GM12878 (cell line): ENCODE measurements around the gene FKRP. TPM values are rescaled to one million over a fixed set of nuclear protein-coding genes. Genes with fewer than 3 reads are reported as not detected.

Experiments
- CHD2 ChIP-seq: IDR thresholded peaks from 2 replicates; pipeline ENCODE4 v1.6.1; 2011; ENCODE audit warnings: low read depth, low read length, improper control_type of control experiment, borderline replicate concordance
- ETV6 ChIP-seq, 2 experiments: fragments of 450-650 bp in 1 of 2; IDR thresholded peaks in 1 of 2; conservative IDR thresholded peaks in 1 of 2; 2 replicates each; pipeline ENCODE4 v1.6.1; 2014; ENCODE audit warnings: antibody characterized with exemption in 1 of 2, borderline replicate concordance in 1 of 2, low read depth in 1 of 2, mild to moderate bottlenecking in 1 of 2, moderate library complexity in 1 of 2
- EZH2 ChIP-seq: IDR thresholded peaks from 2 replicates; pipeline ENCODE4 v1.6.1; 2012; ENCODE audit warnings: low read depth, mild to moderate bottlenecking, control low read depth, inconsistent platforms, low read length, borderline replicate concordance; ENCODE audit not compliant: control insufficient read depth
- GATAD2B ChIP-seq: fragments of 450-650 bp; conservative IDR thresholded peaks from 2 replicates; pipeline ENCODE4 v1.6.1; 2017; ENCODE audit warnings: low read depth, mild to moderate bottlenecking, moderate library complexity
- JUND ChIP-seq: IDR thresholded peaks from 2 replicates; pipeline ENCODE4 v1.6.1; 2012; ENCODE audit warnings: low read depth, mild to moderate bottlenecking, low read length, improper control_type of control experiment, moderate library complexity
- KDM1A ChIP-seq: fragments of 200-600 bp; sonication (generic); IDR thresholded peaks from 2 replicates; pipeline ENCODE4 v1.6.1; 2016; ENCODE audit warnings: borderline replicate concordance
- LARP7 ChIP-seq: fragments of 450-650 bp; IDR thresholded peaks from 2 replicates; pipeline ENCODE4 v1.6.1; 2017; ENCODE audit warnings: mild to moderate bottlenecking
- RCOR1 ChIP-seq: conservative IDR thresholded peaks from 2 replicates; pipeline ENCODE4 v1.6.1; 2012; ENCODE audit warnings: low read depth, low read length, improper control_type of control experiment
- REST ChIP-seq: IDR thresholded peaks from 2 replicates; pipeline ENCODE4 v1.6.1; 2012; ENCODE audit warnings: mild to moderate bottlenecking, low read depth, low read length
- YY1 ChIP-seq: IDR thresholded peaks from 2 replicates; pipeline ENCODE4 v1.6.1; 2011; ENCODE audit warnings: low read depth, mild to moderate bottlenecking, low read length
- ZBTB4 ChIP-seq: fragments of 450-650 bp; formaldehyde crosslinking; IDR thresholded peaks from 2 replicates; pipeline ENCODE4 v1.4.0; 2022; ENCODE audit warnings: mild to moderate bottlenecking, moderate library complexity
- polyA plus RNA-seq, 11 experiments: library from polyadenylated mRNA; depleted of rRNA in 4 of 11; unstranded in 6 of 11; stranded (reverse) in 5 of 11; fragments of >200 nt; fragmentation: Nextera tagmentation in 4 of 11; fragmentation: Illumina TruSeq in 1 of 11; extraction: Ambion mirVana in 4 of 11; extraction: Trizol in 1 of 11; gene quantifications; 1 replicate in 1 of 11; 2 replicates in 10 of 11; pipeline versions ENCODE4 v1.2.1 to v1.2.3, GENCODE V29; 2011 to 2016; ENCODE audit warnings: inconsistent platforms in 2 of 11, missing spikeins in 2 of 11, low read depth in 1 of 11
- total RNA-seq, 4 experiments: library from RNA; depleted of rRNA in 3 of 4; stranded (reverse); fragments of >200 nt in 3 of 4; fragmentation: Illumina TruSeq in 1 of 4; extraction: Trizol in 1 of 4; gene quantifications; 2 replicates each; pipeline versions ENCODE4 v1.2.1 to v1.2.3, GENCODE V29; 2013 to 2021

The FKRP gene
- total and polyA plus RNA-seq, 10 of the 15 experiments (the other 5 are each of a cell fraction or from before 2014, with no cell fraction given), result 1.3 to 14.1 (median 7.8) TPM

GRCh38 chr19:46696866-46697203 is 49.0 kb upstream of the FKRP start (continued):
- TF ChIP-seq ZBTB4 (CRISPR knock-in tag) (no peak), CHD2 (no peak), REST (no peak), JUND (no peak), KDM1A (no peak), EZH2 (no peak), LARP7 (no peak), RCOR1 (no peak), ETV6 (conservative IDR thresholded peaks at IDR 0.05 in 1 of 2, IDR thresholded peaks at IDR 0.05 in 1 of 2; ENCODE audit: borderline replicate concordance in 1 of 2, low read depth in 1 of 2) (no peak), YY1 (no peak), GATAD2B (no peak)
